DND-41 (cell line): ENCODE data around the gene NAPSA.

Experiments used
- CTCF ChIP-seq: IDR thresholded peaks from 2 replicates; pipeline ENCODE4 v1.5.1; 2012; ENCODE audit warnings: borderline replicate concordance, low read length, moderate library complexity, mild to moderate bottlenecking; ENCODE audit not compliant: poor library complexity, severe bottlenecking; ENCODE audit errors: extremely low read depth
- EZH2 ChIP-seq: IDR thresholded peaks from 3 replicates; pipeline ENCODE4 v1.6.1; 2012; ENCODE audit warnings: borderline replicate concordance, low read depth, mild to moderate bottlenecking, moderate library complexity, low read length, inconsistent platforms; ENCODE audit not compliant: severe bottlenecking

- no peak for TF ChIP-seq CTCF
- TF ChIP-seq EZH2, result no peak
Measured at GRCh38 chr19:50320596-50320995, 44.8 kb downstream of the NAPSA start.
